K562 (cell line): Measurements from ENCODE around the gene SPHK1. TPM values are rescaled to one million over a fixed set of nuclear protein-coding genes. Genes with fewer than 3 reads are reported as not detected.

ENCODE experiments used
- ARHGAP35 ChIP-seq: fragments of 450-650 bp; IDR thresholded peaks from 2 replicates; pipeline ENCODE4 v1.6.1; 2018; ENCODE audit not compliant: partially characterized antibody
- BCL6 ChIP-seq: fragments of 250-450 bp; sonication (Bioruptor Pico); IDR thresholded peaks from 2 replicates; pipeline ENCODE4 v1.4.0; 2020
- CBX2 ChIP-seq: fragments of 200-600 bp; sonication (generic); IDR thresholded peaks from one replicate; pipeline ENCODE4 v1.6.1; 2012; ENCODE audit warnings: mild to moderate bottlenecking, low read length, inconsistent platforms; ENCODE audit not compliant: insufficient read depth, poor library complexity, severe bottlenecking
- NFE2 ChIP-seq: IDR thresholded peaks from 2 replicates; pipeline ENCODE4 v1.6.1; 2014; ENCODE audit warnings: antibody characterized with exemption, low read depth
- RAD21 ChIP-seq, 2 experiments: fragments of 250-450 bp in 1 of 2; fragments of 450-650 bp in 1 of 2; sonication (Bioruptor Pico) in 1 of 2; formaldehyde crosslinking in 1 of 2; IDR thresholded peaks in 1 of 2; conservative IDR thresholded peaks in 1 of 2; 2 replicates each; pipeline versions ENCODE4 v1.4.0 to v1.8.0; 2020 to 2022; ENCODE audit warnings: mild to moderate bottlenecking in 2 of 2, moderate library complexity in 1 of 2
- RBM17 ChIP-seq: fragments of 200-400 bp; formaldehyde crosslinking; IDR thresholded peaks from 2 replicates; pipeline ENCODE4 v1.6.1; 2017; ENCODE audit warnings: low read depth, mild to moderate bottlenecking, low read length, borderline replicate concordance
- RFX1 ChIP-seq: fragments of 450-650 bp; IDR thresholded peaks from 2 replicates; pipeline ENCODE4 v1.6.1; 2016; ENCODE audit warnings: mild to moderate bottlenecking, moderate library complexity
- SMARCA4 ChIP-seq: fragments of 450-650 bp; IDR thresholded peaks from 2 replicates; pipeline ENCODE4 v1.6.1; 2016
- TAF7 ChIP-seq: fragments of 450-650 bp; IDR thresholded peaks from 2 replicates; pipeline ENCODE4 v1.6.1; 2016; ENCODE audit warnings: missing genetic modification characterization, missing compliant biosample characterization
- TCF7 ChIP-seq: sonication (generic); IDR thresholded peaks from 2 replicates; pipeline ENCODE4 v1.6.1; 2016; ENCODE audit warnings: antibody characterized with exemption, borderline replicate concordance
- TRIM28 ChIP-seq: fragments of 450-650 bp; IDR thresholded peaks from 2 replicates; pipeline ENCODE4 v1.6.1; 2017
- ZNF24 ChIP-seq: fragments of 450-650 bp; IDR thresholded peaks from 2 replicates; pipeline ENCODE4 v1.6.1; 2016
- ZNF311 ChIP-seq: fragments of 250-450 bp; sonication (Bioruptor Pico); IDR thresholded peaks from 2 replicates; pipeline ENCODE4 v1.4.0; 2020; ENCODE audit warnings: mild to moderate bottlenecking, moderate library complexity
- ZNF444 ChIP-seq: fragments of 250-450 bp; sonication (Bioruptor Pico); IDR thresholded peaks from 2 replicates; pipeline ENCODE4 v1.4.0; 2020; ENCODE audit warnings: mild to moderate bottlenecking, moderate library complexity
- ZNF445 ChIP-seq: fragments of 250-450 bp; sonication (Bioruptor Pico); IDR thresholded peaks from 2 replicates; pipeline ENCODE4 v1.4.0; 2020; ENCODE audit warnings: low read depth, mild to moderate bottlenecking, moderate library complexity
- polyA plus RNA-seq, 8 experiments: library from polyadenylated mRNA; depleted of rRNA in 4 of 8; stranded (reverse) in 5 of 8; unstranded in 3 of 8; fragments of >200 nt; fragmentation: Nextera tagmentation in 2 of 8; fragmentation: Illumina TruSeq in 1 of 8; extraction: Ambion mirVana in 2 of 8; extraction: Trizol in 1 of 8; gene quantifications; 2 replicates each; pipeline versions ENCODE4 v1.2.1 to v1.2.3, GENCODE V29; 2011 to 2014; ENCODE audit warnings: inconsistent platforms in 1 of 8, missing spikeins in 1 of 8
- total RNA-seq, 7 experiments: library from RNA; depleted of rRNA in 6 of 7; stranded (reverse); fragments of >200 nt in 6 of 7; fragmentation: Illumina TruSeq in 2 of 7; extraction: Trizol in 2 of 7; gene quantifications; 2 replicates each; pipeline versions ENCODE4 v1.2.1 to v1.2.3, GENCODE V29; 2011 to 2021; ENCODE audit warnings: low replicate concordance in 1 of 7
- TF ChIP-seq, protein P1 (sequence below): sonication (generic); formaldehyde crosslinking; IDR thresholded peaks from 2 replicates; pipeline ENCODE4 v1.8.1; 2023; ENCODE audit warnings: missing genetic modification reagents, mild to moderate bottlenecking, borderline replicate concordance
- TF ChIP-seq, protein P2 (sequence below): sonication (generic); formaldehyde crosslinking; IDR thresholded peaks from 2 replicates; pipeline ENCODE4 v1.8.0; 2023; ENCODE audit warnings: mild to moderate bottlenecking, missing genetic modification reagents
- TF ChIP-seq, protein P3 (sequence below): sonication (generic); formaldehyde crosslinking; IDR thresholded peaks from 2 replicates; pipeline ENCODE4 v1.8.0; 2022; ENCODE audit warnings: mild to moderate bottlenecking, missing genetic modification reagents, borderline replicate concordance
- TF ChIP-seq, protein P4 (sequence below): fragments of 450-650 bp; conservative IDR thresholded peaks from 2 replicates; pipeline ENCODE4 v1.6.1; 2016; ENCODE audit warnings: missing genetic modification characterization, low read depth, mild to moderate bottlenecking, missing compliant biosample characterization, moderate library complexity
- TF ChIP-seq, protein P5 (sequence below): fragments of 450-650 bp; IDR thresholded peaks from 2 replicates; pipeline ENCODE4 v1.6.1; 2016; ENCODE audit warnings: low read depth, mild to moderate bottlenecking, moderate library complexity

Gene SPHK1
- total and polyA plus RNA-seq, 9 of the 15 experiments (the other 6 are each of a cell fraction or from before 2014, with no cell fraction given): 0.21 to 60.3 (median 14.5) TPM

DNA sequence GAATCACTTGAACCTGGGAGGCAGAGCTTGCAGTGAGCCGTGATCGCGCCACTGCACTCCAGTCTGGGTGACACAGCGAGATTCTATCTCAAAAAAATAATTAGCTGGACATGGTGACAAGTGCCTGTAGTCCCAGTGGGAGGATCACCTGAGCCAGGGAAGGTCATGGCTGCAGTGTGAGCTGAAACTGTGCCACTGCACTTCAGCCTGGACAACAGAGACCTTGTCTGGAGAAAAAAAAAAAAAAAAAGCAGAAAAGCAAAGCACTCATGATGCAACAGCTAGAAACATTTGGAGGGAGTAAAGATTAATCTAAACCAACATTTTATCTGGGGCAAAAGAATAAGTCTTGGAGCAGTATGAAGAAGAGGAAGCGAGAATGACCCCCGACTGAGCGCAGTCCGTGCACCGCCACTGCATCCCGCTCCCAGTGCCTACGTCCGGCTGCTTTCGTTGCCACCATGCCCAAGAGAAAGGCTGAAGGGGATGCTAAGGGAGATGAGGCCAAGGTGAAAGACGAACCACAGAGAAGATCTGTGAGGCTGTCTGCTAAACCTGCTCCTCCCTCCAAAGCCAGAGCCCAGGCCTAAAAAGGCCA is 38.9 kb upstream of the SPHK1 start (continued):
- TF ChIP-seq, protein P1, sequence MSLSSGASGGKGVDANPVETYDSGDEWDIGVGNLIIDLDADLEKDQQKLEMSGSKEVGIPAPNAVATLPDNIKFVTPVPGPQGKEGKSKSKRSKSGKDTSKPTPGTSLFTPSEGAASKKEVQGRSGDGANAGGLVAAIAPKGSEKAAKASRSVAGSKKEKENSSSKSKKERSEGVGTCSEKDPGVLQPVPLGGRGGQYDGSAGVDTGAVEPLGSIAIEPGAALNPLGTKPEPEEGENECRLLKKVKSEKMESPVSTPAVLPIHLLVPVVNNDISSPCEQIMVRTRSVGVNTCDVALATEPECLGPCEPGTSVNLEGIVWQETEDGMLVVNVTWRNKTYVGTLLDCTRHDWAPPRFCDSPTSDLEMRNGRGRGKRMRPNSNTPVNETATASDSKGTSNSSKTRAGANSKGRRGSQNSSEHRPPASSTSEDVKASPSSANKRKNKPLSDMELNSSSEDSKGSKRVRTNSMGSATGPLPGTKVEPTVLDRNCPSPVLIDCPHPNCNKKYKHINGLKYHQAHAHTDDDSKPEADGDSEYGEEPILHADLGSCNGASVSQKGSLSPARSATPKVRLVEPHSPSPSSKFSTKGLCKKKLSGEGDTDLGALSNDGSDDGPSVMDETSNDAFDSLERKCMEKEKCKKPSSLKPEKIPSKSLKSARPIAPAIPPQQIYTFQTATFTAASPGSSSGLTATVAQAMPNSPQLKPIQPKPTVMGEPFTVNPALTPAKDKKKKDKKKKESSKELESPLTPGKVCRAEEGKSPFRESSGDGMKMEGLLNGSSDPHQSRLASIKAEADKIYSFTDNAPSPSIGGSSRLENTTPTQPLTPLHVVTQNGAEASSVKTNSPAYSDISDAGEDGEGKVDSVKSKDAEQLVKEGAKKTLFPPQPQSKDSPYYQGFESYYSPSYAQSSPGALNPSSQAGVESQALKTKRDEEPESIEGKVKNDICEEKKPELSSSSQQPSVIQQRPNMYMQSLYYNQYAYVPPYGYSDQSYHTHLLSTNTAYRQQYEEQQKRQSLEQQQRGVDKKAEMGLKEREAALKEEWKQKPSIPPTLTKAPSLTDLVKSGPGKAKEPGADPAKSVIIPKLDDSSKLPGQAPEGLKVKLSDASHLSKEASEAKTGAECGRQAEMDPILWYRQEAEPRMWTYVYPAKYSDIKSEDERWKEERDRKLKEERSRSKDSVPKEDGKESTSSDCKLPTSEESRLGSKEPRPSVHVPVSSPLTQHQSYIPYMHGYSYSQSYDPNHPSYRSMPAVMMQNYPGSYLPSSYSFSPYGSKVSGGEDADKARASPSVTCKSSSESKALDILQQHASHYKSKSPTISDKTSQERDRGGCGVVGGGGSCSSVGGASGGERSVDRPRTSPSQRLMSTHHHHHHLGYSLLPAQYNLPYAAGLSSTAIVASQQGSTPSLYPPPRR: no peak
- TF ChIP-seq ZNF444 (CRISPR knock-in tag): no peak
- no peak for TF ChIP-seq ZNF24
- TF ChIP-seq, protein P2, sequence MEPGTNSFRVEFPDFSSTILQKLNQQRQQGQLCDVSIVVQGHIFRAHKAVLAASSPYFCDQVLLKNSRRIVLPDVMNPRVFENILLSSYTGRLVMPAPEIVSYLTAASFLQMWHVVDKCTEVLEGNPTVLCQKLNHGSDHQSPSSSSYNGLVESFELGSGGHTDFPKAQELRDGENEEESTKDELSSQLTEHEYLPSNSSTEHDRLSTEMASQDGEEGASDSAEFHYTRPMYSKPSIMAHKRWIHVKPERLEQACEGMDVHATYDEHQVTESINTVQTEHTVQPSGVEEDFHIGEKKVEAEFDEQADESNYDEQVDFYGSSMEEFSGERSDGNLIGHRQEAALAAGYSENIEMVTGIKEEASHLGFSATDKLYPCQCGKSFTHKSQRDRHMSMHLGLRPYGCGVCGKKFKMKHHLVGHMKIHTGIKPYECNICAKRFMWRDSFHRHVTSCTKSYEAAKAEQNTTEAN (CRISPR knock-in tag): no peak
- peak; percentile 85 for TF ChIP-seq SMARCA4
- TF ChIP-seq RAD21 (CRISPR knock-in tag; conservative IDR thresholded peaks at IDR 0.05 in 1 of 2, IDR thresholded peaks at IDR 0.05 in 1 of 2): no peak
- TF ChIP-seq TRIM28: no peak
- no peak for TF ChIP-seq RFX1
- TF ChIP-seq TCF7: no peak
- TF ChIP-seq ARHGAP35: no peak
- TF ChIP-seq BCL6 (CRISPR knock-in tag): no peak
- no peak for TF ChIP-seq CBX2
- TF ChIP-seq, protein P3, sequence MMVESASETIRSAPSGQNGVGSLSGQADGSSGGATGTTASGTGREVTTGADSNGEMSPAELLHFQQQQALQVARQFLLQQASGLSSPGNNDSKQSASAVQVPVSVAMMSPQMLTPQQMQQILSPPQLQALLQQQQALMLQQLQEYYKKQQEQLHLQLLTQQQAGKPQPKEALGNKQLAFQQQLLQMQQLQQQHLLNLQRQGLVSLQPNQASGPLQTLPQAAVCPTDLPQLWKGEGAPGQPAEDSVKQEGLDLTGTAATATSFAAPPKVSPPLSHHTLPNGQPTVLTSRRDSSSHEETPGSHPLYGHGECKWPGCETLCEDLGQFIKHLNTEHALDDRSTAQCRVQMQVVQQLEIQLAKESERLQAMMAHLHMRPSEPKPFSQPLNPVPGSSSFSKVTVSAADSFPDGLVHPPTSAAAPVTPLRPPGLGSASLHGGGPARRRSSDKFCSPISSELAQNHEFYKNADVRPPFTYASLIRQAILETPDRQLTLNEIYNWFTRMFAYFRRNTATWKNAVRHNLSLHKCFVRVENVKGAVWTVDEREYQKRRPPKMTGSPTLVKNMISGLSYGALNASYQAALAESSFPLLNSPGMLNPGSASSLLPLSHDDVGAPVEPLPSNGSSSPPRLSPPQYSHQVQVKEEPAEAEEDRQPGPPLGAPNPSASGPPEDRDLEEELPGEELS (CRISPR knock-in tag): no peak
- TF ChIP-seq, protein P4, sequence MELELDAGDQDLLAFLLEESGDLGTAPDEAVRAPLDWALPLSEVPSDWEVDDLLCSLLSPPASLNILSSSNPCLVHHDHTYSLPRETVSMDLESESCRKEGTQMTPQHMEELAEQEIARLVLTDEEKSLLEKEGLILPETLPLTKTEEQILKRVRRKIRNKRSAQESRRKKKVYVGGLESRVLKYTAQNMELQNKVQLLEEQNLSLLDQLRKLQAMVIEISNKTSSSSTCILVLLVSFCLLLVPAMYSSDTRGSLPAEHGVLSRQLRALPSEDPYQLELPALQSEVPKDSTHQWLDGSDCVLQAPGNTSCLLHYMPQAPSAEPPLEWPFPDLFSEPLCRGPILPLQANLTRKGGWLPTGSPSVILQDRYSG (tag): no peak
- no peak for TF ChIP-seq TAF7 (tag)
- TF ChIP-seq, protein P5, sequence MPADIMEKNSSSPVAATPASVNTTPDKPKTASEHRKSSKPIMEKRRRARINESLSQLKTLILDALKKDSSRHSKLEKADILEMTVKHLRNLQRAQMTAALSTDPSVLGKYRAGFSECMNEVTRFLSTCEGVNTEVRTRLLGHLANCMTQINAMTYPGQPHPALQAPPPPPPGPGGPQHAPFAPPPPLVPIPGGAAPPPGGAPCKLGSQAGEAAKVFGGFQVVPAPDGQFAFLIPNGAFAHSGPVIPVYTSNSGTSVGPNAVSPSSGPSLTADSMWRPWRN: no peak
- TF ChIP-seq NFE2: peak; percentile 91
- TF ChIP-seq RBM17: no peak
- no peak for TF ChIP-seq ZNF311
- TF ChIP-seq ZNF445 (CRISPR knock-in tag): no peak
